Adrenal gland (tissue), 12 donors: ENCODE results near the gene ARHGEF25. TPM values are rescaled to one million over a fixed set of nuclear protein-coding genes. Genes with fewer than 3 reads are reported as not detected.
A peak's percentile ranks its signal among the peaks of the same experiment; 100 is the strongest.

Source experiments
- DNase-seq, 7 donors: peaks; one replicate each; pipeline ENCODE4 v3.0.0-alpha.2; 2019 to 2020
- H3K27ac ChIP-seq, 5 donors: fragments of 200-600 bp; sonication (generic) in 4 of 5; 1 replicate in 3 of 5; 2 replicates in 2 of 5; pipeline versions ENCODE4 v1.5.1 to v1.8.0; 2016 to 2020; ENCODE audit warnings: mild to moderate bottlenecking in 1 of 5
- H3K27me3 ChIP-seq: fragments of 200-600 bp; 2 replicates; pipeline ENCODE4 v1.8.0; 2021
- H3K36me3 ChIP-seq, 2 donors: fragments of 200-600 bp; replicated peaks in 1 of 2; 1 replicate in 1 of 2; 2 replicates in 1 of 2; pipeline versions ENCODE4 v1.5.1 to v1.8.0; 2018 to 2022
- H3K4me1 ChIP-seq, 2 donors: fragments of 200-600 bp; replicated peaks in 1 of 2; 1 replicate in 1 of 2; 2 replicates in 1 of 2; pipeline versions ENCODE4 v1.5.1 to v1.8.0; 2018 to 2021
- H3K4me3 ChIP-seq, 4 donors: fragments of 200-600 bp; sonication (generic) in 3 of 4; one replicate each; pipeline ENCODE4 v1.5.1; 2016 to 2018
- H3K9me3 ChIP-seq, 3 donors: fragments of 200-600 bp; sonication (generic) in 1 of 3; replicated peaks in 1 of 3; 1 replicate in 2 of 3; 2 replicates in 1 of 3; pipeline versions ENCODE4 v1.5.1 to v1.8.0; 2016 to 2021
- CTCF ChIP-seq, 6 experiments: fragments of 450-650 bp in 4 of 6; fragments of 200-600 bp in 2 of 6; sonication (generic) in 1 of 6; IDR thresholded peaks; 1 replicate in 5 of 6; 2 replicates in 1 of 6; pipeline versions ENCODE4 v1.5.1 to v1.8.0; 2016 to 2021; ENCODE audit warnings: antibody characterized with exemption in 6 of 6, mild to moderate bottlenecking in 2 of 6, moderate library complexity in 1 of 6
- POLR2A ChIP-seq, 2 donors: fragments of 450-650 bp; IDR thresholded peaks; one replicate each; pipeline ENCODE4 v1.6.1; 2017; ENCODE audit warnings: antibody characterized with exemption in 2 of 2, mild to moderate bottlenecking in 2 of 2, moderate library complexity in 1 of 2
- WGBS, 4 donors: extraction: QIAGEN DNeasy Blood & Tissue Kit in 2 of 4; methylation state at CpG; one replicate each; pipeline versions ENCODE4 v1.1.5 to v1.1.7; 2013 to 2017; 5-methylcytosine and 5-hydroxymethylcytosine counted together
- intact Hi-C, 2 donors: fragments of 100-400 bp; cut with DNase I; formaldehyde crosslinking; loops; one replicate each; pipeline versions ENCODE4 v1.14.1 to v1.15.0; 2022 to 2023
- polyA plus RNA-seq, 3 donors: library from polyadenylated mRNA; stranded (reverse); fragments of 200-250 nt in 2 of 3; fragments of 350-450 nt in 1 of 3; fragmentation: Illumina TruSeq in 1 of 3; extraction: RNeasy Lipid Tissue Mini Kit (QIAGEN cat#74804) in 1 of 3; gene quantifications; one replicate each; pipeline ENCODE4 v1.2.3, GENCODE V29; 2013 to 2014
- total RNA-seq, 9 donors: library from RNA; depleted of rRNA in 4 of 9; stranded (reverse); fragments of >200 nt in 4 of 9; fragments of 120-200 nt in 1 of 9; fragmentation: NEBNext Ultra II Directional in 1 of 9; extraction: Animal tissue kit (Norgen Biotek cat#: 25700) in 1 of 9; gene quantifications; one replicate each; pipeline versions ENCODE4 v1.1.0 to v1.2.4, GENCODE V29; 2013 to 2023
- donor health status: healthy with polysubstance abuse.
- donor health status: Bipolar disorder and iron deficiency.
- donor health status: DM: yes; HTN: yes; CAD: no.
- donor health status: DM: no; HTN: no; CAD: no.
- donor health status: DM: no; HTN: no; CAD: no.
- donor health status: DM: yes; HTN: yes; CAD: no.

Gene ARHGEF25
- total and polyA plus RNA-seq, 12 donors: 4.9 to 86.4 (median 9.9) TPM

GRCh38 chr12:57610554-57611107 is 604 bp upstream of the ARHGEF25 start:
- no peaks in the 10 kb centered on the region for H3K9me3 ChIP-seq
- H3K4me1 ChIP-seq: peaks cover 9 to 12% of the 10 kb centered on the region in 2 donors
- TF ChIP-seq CTCF (IDR thresholded peaks at IDR 0.05): no peak
- no peak for TF ChIP-seq POLR2A (IDR thresholded peaks at IDR 0.05)
- H3K27ac ChIP-seq: peak overlapping the region in 3 of 5 donors; percentile 60 to 90 (median 66)
- intact Hi-C loops: no loop called here
- peak overlapping the region in 2 of 4 donors; percentile 53 to 90 for H3K4me3 ChIP-seq
- WGBS, 4 donors: 27 to 42% (median 33%) methylated on average over 18 to 29 of the region's 29 CpGs
- DNase-seq: peak in 1 of 7 donors; percentile 25
- H3K27me3 ChIP-seq: no peaks in the 10 kb centered on the region
- H3K36me3 ChIP-seq: peaks cover 0 to 13% of the 10 kb centered on the region in 2 donors

GRCh38 chr12:57611827-57612710 is 834 bp downstream of the ARHGEF25 start:
- Histone ChIP-seq H3K4me1 (peaks cover 5 to 8% of the 10 kb centered on the region in 2 donors), H3K9me3 (no peaks in the 10 kb centered on the region), H3K36me3 (peaks cover 0 to 7% of the 10 kb centered on the region in 2 donors), H3K27me3 (no peaks in the 10 kb centered on the region), H3K27ac (peak overlapping the region in 2 of 5 donors; percentile 66 to 90), H3K4me3 (peak overlapping the region in 2 of 4 donors; percentile 53 to 90)
- intact Hi-C loops: no loop called here
- 13 to 59% (median 28%) methylated on average over 4 to 23 of the region's 23 CpGs for WGBS, 4 donors
- no peak for DNase-seq
- TF ChIP-seq CTCF (IDR thresholded peaks at IDR 0.05) (no peak), POLR2A (IDR thresholded peaks at IDR 0.05) (no peak)

GRCh38 chr12:57612711-57613426 is 1.6 kb downstream of the ARHGEF25 start:
- Histone ChIP-seq H3K4me3 (no peak overlapping the region), H3K27me3 (no peaks in the 10 kb centered on the region), H3K27ac (no peak overlapping the region), H3K9me3 (no peaks in the 10 kb centered on the region), H3K4me1 (peaks cover 5 to 8% of the 10 kb centered on the region in 2 donors), H3K36me3 (peaks cover 0 to 7% of the 10 kb centered on the region in 2 donors)
- WGBS, 4 donors: 84 to 91% (median 88%) methylated on average over 8 to 10 of the region's 10 CpGs
- TF ChIP-seq CTCF (IDR thresholded peaks at IDR 0.05): no peak
- no peak for TF ChIP-seq POLR2A (IDR thresholded peaks at IDR 0.05)
- no peak for DNase-seq
- intact Hi-C loops: no loop called here
